Measurements from ENCODE around the gene SFPQ. TPM values are rescaled to one million over a fixed set of nuclear protein-coding genes. Genes with fewer than 3 reads are reported as not detected.

SFPQ gene
- polyA plus RNA-seq, 1 donor from 2014 or later = 1,127 TPM

DNA sequence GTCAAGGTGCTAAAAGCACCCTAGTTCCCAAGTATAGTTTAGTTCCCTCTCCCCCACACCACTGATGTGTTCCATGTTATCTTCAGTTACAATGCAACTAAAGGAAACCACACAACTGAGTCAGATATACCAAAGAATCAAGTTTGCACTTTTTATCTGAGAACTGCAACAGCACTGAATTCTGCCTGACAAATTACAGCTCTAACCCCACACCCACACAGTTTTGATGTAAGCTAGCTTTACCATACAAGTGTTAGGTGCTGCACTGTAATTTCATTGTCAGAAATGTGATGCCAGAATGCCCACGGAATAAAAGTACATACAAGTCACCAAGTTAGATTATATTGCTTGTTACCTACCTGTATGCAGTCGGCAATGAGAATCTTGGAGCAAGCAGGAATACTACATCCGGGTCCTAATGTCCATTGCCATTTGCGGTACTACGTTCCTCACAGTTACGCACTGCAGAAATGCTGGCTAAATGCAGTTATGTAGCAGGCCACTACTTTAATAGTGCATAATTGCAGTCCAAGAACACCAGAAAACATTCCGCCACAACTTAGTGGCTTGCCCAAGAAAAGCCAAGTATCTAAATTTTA is 12.1 kb downstream of the SFPQ start:
- no peak overlapping the region for H3K4me3 ChIP-seq (ENCODE audit: low read length)
- peaks cover 6% of the 10 kb centered on the region for H3F3A ChIP-seq (ENCODE audit: insufficient read depth, low read length, poor library complexity, severe bottlenecking)
- H4K20me1 ChIP-seq (ENCODE audit: insufficient read depth) = peaks cover 79% of the 10 kb centered on the region
- no peak overlapping the region for H2AFZ ChIP-seq (ENCODE audit: low read depth, low read length)
- no peaks in the 10 kb centered on the region for H3K9me2 ChIP-seq (ENCODE audit: insufficient read depth, low read length)
- H3K79me2 ChIP-seq (replicated peaks; ENCODE audit: insufficient read depth, low read length) = peaks cover 86% of the 10 kb centered on the region
- H3K27me3 ChIP-seq (ENCODE audit: insufficient read depth, low read depth, low read length) = no peaks in the 10 kb centered on the region
- no peak for TF ChIP-seq CTCF (IDR thresholded peaks at IDR 0.05; ENCODE audit: poor library complexity, severe bottlenecking)
- H3K9me3 ChIP-seq (ENCODE audit: low read length) = no peaks in the 10 kb centered on the region
- no peak overlapping the region for H3K9ac ChIP-seq (ENCODE audit: low read length)
- H3K36me3 ChIP-seq (ENCODE audit: insufficient read depth, low read length) = peaks cover 38% of the 10 kb centered on the region
- no peak overlapping the region for H3K4me2 ChIP-seq (ENCODE audit: low read length)
- no peak overlapping the region for H3K27ac ChIP-seq (ENCODE audit: low read length)

- no peaks in the 10 kb centered on the region for H3K9me3 ChIP-seq (ENCODE audit: low read length)
These were observed 13.0 kb downstream of the SFPQ start for GRCh38 chr1:35179908-35180307.

More at GRCh38 chr1:35179908-35180307, 13.0 kb downstream of the SFPQ start:
- no peak overlapping the region for H3K4me2 ChIP-seq (ENCODE audit: low read length)
- H4K20me1 ChIP-seq (ENCODE audit: insufficient read depth) = peaks cover 69% of the 10 kb centered on the region
- peaks cover 76% of the 10 kb centered on the region for H3K79me2 ChIP-seq (replicated peaks; ENCODE audit: insufficient read depth, low read length)
- no peak overlapping the region for H3K9ac ChIP-seq (ENCODE audit: low read length)
- no peaks in the 10 kb centered on the region for H3K9me2 ChIP-seq (ENCODE audit: insufficient read depth, low read length)
- peak overlapping the region; percentile 40 for H3K4me3 ChIP-seq (ENCODE audit: low read length)
- peaks cover 36% of the 10 kb centered on the region for H3K36me3 ChIP-seq (ENCODE audit: insufficient read depth, low read length)
- H3K27ac ChIP-seq (ENCODE audit: low read length) = no peak overlapping the region
- no peak for TF ChIP-seq CTCF (IDR thresholded peaks at IDR 0.05; ENCODE audit: poor library complexity, severe bottlenecking)
- no peak for TF ChIP-seq POLR2AphosphoS5 (IDR thresholded peaks at IDR 0.05)
- no peak for TF ChIP-seq RAD21 (conservative IDR thresholded peaks at IDR 0.05)
- no peak for TF ChIP-seq EP300 (conservative IDR thresholded peaks at IDR 0.05; ENCODE audit: poor library complexity, severe bottlenecking)
- TF ChIP-seq EZH2 (IDR thresholded peaks at IDR 0.05; ENCODE audit: borderline replicate concordance, insufficient read depth, low read length, poor library complexity, severe bottlenecking) = no peak
- TF ChIP-seq TAF1 (IDR thresholded peaks at IDR 0.05; ENCODE audit: low read depth) = no peak
- TF ChIP-seq, protein P1, sequence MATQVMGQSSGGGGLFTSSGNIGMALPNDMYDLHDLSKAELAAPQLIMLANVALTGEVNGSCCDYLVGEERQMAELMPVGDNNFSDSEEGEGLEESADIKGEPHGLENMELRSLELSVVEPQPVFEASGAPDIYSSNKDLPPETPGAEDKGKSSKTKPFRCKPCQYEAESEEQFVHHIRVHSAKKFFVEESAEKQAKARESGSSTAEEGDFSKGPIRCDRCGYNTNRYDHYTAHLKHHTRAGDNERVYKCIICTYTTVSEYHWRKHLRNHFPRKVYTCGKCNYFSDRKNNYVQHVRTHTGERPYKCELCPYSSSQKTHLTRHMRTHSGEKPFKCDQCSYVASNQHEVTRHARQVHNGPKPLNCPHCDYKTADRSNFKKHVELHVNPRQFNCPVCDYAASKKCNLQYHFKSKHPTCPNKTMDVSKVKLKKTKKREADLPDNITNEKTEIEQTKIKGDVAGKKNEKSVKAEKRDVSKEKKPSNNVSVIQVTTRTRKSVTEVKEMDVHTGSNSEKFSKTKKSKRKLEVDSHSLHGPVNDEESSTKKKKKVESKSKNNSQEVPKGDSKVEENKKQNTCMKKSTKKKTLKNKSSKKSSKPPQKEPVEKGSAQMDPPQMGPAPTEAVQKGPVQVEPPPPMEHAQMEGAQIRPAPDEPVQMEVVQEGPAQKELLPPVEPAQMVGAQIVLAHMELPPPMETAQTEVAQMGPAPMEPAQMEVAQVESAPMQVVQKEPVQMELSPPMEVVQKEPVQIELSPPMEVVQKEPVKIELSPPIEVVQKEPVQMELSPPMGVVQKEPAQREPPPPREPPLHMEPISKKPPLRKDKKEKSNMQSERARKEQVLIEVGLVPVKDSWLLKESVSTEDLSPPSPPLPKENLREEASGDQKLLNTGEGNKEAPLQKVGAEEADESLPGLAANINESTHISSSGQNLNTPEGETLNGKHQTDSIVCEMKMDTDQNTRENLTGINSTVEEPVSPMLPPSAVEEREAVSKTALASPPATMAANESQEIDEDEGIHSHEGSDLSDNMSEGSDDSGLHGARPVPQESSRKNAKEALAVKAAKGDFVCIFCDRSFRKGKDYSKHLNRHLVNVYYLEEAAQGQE (IDR thresholded peaks at IDR 0.05; ENCODE audit: borderline replicate concordance) = no peak
- TF ChIP-seq MXI1 (conservative IDR thresholded peaks at IDR 0.05; ENCODE audit: poor library complexity, severe bottlenecking) = no peak
- TF ChIP-seq SMC3 (conservative IDR thresholded peaks at IDR 0.05; ENCODE audit: poor library complexity) = no peak
- no peak overlapping the region for H2AFZ ChIP-seq (ENCODE audit: low read depth, low read length)
- peaks cover 6% of the 10 kb centered on the region for H3F3A ChIP-seq (ENCODE audit: insufficient read depth, low read length, poor library complexity, severe bottlenecking)
- H3K27me3 ChIP-seq (ENCODE audit: insufficient read depth, low read depth, low read length) = no peaks in the 10 kb centered on the region

Data from neural cell (in vitro differentiated cells).